ENCODE measurements around the gene RCAN1.
"Not testable (repeated sequence)": the region's sequence is repeated elsewhere in the genome, so short reads cannot be mapped to it uniquely, and the experiment has no call there.

RCAN1 gene

GRCh38 chr21:34514576-34515115 lies 100.3 kb downstream of the RCAN1 start:
- DNase-seq (ENCODE audit: low read depth): no peak

GRCh38 chr21:34513129-34513675 lies 101.7 kb downstream of the RCAN1 start:
- DNase-seq (ENCODE audit: low read depth): no peak

GRCh38 chr21:34511787-34512455 lies 103.0 kb downstream of the RCAN1 start, which contains the start of gene KCNE1:
KCNE1 (minus strand) TSS chr21:34512210; CDS start chr21:34449634, 62,576 bp downstream.
- DNase-seq (ENCODE audit: low read depth): no peak

GRCh38 chr21:34511181-34511580 lies 103.7 kb downstream of the RCAN1 start:
- DNase-seq (ENCODE audit: low read depth): no peak

- peak; percentile 30 for DNase-seq (ENCODE audit: low read depth)
Observed at GRCh38 chr21:34510148-34511142, 104.5 kb downstream of the RCAN1 start.

- no peak for DNase-seq (ENCODE audit: low read depth)
Observed at GRCh38 chr21:34509151-34509550, 105.8 kb downstream of the RCAN1 start.

- no peak for DNase-seq (ENCODE audit: low read depth)
Observed at GRCh38 chr21:34504595-34504994, 110.3 kb downstream of the RCAN1 start.

GRCh38 chr21:34502480-34503106 lies 112.3 kb downstream of the RCAN1 start:
- no peak for DNase-seq (ENCODE audit: low read depth)

- DNase-seq (ENCODE audit: low read depth): no peak
Observed at GRCh38 chr21:34501716-34502115, 113.2 kb downstream of the RCAN1 start.

- DNase-seq (ENCODE audit: low read depth): no peak
Observed at GRCh38 chr21:34500191-34500590, 114.7 kb downstream of the RCAN1 start.

- DNase-seq (ENCODE audit: low read depth): no peak
Observed at GRCh38 chr21:34499116-34499515, 115.8 kb downstream of the RCAN1 start.

- DNase-seq (ENCODE audit: low read depth): no peak
Observed at GRCh38 chr21:34498623-34499022, 116.3 kb downstream of the RCAN1 start.

GRCh38 chr21:34483854-34484253 lies 131.1 kb downstream of the RCAN1 start:
- DNase-seq (ENCODE audit: low read depth): not testable (repeated sequence)

- not testable (repeated sequence) for DNase-seq (ENCODE audit: low read depth)
Observed at GRCh38 chr21:34483435-34483834, 131.5 kb downstream of the RCAN1 start.

GRCh38 chr21:34467333-34467732 lies 147.6 kb downstream of the RCAN1 start:
- not testable (repeated sequence) for DNase-seq (ENCODE audit: low read depth)
